D341Med (cell line): Measurements from ENCODE around the gene PIK3C2B.

Source experiments
- DNase-seq: peaks from one replicate; pipeline ENCODE4 v3.0.0; 2012; ENCODE audit warnings: low spot score

The PIK3C2B gene

GRCh38 chr1:204459706-204460105, 34.9 kb downstream of the PIK3C2B start:
- no peak for DNase-seq

GRCh38 chr1:204457666-204458065, 36.9 kb downstream of the PIK3C2B start:
- no peak for DNase-seq

DNA sequence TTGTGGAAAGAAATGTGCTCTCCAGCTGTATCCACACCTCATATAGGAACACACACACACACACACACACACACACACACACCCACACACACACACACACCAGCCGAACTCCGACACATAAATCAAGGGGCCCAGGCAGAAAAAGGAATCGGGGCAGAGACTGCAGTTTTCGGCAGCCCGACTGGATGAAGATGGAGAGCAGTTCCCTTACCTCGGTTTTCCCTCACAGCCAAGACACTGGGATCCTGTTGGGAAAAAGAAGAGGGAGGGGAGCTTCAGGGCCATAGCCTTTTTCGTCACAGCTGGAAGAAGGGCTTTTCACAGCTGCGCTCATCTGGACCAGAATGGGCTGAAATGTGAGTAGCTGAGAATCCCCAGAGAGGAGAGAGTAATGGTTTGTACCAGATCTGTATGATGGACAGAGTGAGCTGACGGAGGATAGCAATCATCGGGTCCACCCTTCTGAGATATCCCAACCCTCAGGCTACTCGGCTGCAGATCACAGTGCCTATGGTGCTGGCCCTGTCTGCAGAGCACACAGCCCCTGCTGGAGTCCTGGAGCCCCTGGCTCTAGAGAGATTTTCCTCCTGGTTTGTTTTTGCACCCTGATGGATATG, 37.7 kb downstream of the PIK3C2B start:
- DNase-seq, result no peak

GRCh38 chr1:204455831-204456145, 38.8 kb downstream of the PIK3C2B start:
- DNase-seq, result no peak

DNA sequence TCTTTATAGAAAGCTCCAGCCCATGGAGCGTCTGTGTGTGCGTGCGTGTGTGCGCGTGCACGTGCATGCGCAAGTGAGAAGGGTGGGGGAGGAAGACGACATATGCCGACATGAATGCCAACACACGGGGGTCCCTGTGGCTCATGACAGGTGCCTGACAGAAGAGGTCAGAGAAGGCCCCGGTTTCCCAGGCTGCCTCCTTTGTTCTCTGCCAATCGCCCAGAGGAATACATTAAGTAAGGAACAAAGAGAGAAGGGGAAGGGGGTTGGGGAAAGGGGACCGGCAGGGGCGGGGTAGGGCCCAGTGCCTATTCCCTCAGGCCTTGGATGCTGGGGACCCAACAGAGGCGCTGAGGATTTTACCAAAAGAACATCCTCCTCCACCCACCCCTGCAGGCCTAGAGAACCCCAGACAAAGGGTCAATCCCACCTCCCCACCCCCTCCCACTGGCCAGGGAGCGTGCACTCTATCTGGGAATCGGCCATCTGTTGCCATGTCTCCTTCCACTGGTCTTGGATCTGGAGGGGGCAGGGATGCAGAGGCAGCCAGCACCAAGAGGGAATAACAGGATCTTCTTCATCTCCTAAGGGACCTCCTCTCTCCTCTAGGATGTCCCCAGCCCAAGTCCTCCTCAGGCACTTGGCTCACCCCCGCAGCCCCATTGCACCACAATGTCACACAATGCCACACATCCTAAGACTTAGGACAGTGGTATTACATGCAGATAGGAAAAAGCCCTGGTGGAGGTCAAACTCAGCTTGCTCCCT, 39.4 kb downstream of the PIK3C2B start:
- DNase-seq, result no peak

DNA sequence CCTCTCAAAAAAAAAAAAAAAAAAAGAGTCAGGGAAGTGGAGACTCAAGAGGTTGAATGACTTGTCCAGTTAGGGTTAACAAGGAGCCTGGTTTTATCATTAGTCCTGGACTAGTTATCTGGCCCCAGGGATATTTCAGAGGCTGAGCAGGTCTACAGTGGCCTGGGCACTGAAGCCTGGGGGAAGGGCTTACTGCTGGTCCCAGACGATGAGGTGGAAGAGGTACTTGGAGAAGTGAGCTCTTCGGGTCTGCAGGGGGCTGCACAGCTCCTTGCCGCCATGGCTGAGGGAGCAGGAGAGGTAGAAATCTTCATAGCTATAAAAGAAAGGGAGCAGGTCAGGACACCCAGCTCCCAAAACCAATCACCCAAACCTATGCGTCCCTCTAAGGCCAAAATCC, 40.1 kb downstream of the PIK3C2B start:
- no peak for DNase-seq

- DNase-seq, result no peak
Measured at GRCh38 chr1:204453141-204453772, 41.3 kb downstream of the PIK3C2B start.

- DNase-seq, result no peak
Measured at GRCh38 chr1:204451352-204452124, 43.1 kb downstream of the PIK3C2B start.

GRCh38 chr1:204450461-204451257, 43.9 kb downstream of the PIK3C2B start:
- DNase-seq, result no peak

DNA sequence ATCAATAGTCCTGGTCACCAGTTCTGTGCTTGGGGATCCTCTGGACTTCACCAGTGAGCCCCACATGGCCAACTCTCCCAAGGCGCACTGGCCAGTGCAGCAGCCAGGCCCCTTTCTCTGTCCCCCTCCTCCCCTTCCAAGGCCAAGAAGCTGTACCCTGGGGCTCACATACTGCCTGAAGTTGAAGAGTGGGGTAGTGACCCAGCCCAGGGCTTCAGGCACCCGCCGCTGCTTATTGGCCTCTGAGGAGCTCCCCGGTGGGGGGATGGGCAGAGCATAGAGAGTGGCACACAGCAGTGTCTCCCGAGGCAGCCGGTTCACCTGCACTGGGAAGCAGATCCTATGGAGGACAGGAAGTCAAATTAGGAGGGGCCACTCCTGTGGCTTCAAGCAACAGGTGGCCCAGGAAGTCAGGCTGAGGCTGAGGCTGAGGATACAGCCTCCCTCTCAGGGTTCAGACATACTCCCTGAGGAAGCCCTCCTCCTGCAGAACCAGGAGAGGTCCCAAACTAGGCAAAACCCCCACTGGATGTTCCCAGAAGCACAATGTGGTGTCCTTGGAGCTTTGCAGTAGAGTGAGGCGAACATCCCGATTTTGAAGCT, 44.8 kb downstream of the PIK3C2B start:
- DNase-seq, result no peak

GRCh38 chr1:204448991-204449677, 45.5 kb downstream of the PIK3C2B start:
- no peak for DNase-seq

DNA sequence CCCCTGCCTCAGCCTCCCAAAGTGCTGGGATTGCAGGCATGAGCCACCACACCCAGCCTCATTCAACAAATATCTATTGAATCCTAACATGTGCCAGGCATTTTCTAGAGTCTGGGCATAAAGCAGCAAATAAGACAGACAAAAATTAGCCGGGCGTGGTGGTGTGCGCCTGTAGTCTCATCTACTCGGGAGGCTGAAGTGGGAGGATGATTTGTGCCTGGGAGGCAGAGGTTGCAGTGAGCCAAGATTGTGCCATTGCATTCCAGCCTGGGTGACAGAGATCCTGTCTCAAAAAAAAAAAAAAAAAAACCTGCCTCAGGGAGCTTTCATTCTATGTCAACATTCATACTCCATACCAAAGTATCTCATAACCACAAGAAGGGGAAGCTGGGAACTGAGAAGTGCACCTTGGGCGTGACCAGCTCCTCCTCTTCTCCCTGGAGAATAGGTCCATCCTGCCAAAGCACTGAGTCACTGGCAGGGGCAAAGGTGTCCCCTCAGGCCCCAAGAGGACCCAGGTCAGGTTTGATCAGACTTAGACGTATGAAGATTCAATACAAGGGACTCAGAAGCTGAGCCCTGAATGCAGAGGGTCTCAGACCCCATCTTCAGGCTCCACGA, 46.2 kb downstream of the PIK3C2B start:
- DNase-seq, result no peak

- DNase-seq, result no peak
Measured at GRCh38 chr1:204447736-204448135, 46.9 kb downstream of the PIK3C2B start.

DNA sequence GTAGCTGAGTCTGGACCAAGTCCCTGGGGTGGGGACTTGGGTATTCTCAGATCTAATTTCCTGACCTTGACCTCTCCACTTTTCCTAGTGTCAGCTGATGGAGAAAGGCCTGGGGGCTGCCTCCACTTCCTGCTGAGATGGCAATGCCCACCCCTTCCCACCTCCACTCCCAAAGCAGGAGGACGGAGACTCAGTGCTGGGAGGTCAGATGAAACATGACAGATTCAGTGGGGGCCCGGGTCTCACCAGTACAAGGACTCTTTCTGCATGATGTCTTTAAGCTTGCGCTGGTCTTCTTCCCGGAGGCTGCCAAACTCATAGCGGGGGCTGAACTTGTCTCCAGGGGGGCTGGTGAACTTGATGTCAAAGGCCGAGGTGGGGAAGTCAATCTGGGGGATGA, 47.4 kb downstream of the PIK3C2B start:
- no peak for DNase-seq

DNA sequence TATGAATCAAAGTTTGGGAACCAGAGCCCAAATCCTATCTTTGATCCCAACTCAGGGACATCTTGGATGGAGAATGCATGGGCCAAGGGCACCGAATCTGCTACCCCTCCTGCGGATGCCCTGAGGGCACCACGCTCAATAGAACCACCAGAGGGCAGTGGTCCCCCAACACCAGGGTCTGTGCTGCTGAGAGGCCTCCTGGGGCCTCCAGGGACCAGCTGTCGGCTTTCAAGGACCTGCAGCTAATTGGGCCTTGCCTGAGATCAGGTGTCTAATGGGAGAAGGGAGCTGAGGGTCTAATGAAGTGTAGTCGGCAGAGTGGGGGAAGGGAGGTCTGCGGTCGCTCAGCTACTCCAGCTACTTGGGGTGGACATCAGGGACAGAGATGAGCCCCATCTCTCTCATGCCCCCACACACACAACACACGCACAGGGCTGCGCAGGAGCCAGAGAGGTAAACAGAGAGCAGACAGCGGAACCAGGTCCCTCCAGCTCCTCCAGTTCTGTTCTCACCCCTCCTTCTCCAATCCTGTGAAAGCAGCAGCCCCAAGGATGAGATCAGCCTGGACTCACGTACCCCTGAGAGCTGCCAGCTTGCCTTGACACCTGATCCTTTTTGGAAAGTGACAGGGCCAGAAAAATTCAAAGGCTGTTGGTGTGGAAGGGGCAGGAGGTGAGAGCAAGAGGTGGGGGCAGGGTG, 48.0 kb downstream of the PIK3C2B start:
- DNase-seq, result peak; percentile 96

DNA sequence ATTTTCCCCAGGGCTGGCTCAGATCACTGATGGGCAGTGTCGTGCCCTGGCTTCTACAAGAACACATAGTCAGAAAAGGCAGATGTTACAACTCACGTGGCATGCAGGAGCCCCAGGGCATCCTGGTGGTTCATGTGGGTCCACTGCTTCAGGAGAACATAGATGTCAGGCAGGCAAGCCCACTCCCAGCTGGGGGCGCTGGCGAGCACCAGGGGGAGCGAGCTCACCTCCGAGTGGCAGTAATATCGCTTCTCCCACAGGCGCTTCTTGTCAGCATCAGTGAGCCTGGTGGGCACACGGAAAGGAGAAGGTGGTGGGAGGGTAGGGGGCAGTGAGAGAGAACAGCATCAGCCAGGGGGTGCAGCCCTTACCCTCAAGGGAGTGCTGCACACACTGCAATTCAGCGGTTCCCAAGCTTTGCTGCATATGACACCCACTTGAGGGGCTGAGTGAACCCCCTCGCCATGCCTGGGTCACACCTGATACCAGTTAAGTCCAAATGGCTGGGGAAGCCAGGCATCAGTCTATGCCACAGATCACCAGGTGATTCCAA, 48.7 kb downstream of the PIK3C2B start:
- DNase-seq, result peak; percentile 77
